ENCODE data around the gene LHFPL5.

Gene LHFPL5

DNA sequence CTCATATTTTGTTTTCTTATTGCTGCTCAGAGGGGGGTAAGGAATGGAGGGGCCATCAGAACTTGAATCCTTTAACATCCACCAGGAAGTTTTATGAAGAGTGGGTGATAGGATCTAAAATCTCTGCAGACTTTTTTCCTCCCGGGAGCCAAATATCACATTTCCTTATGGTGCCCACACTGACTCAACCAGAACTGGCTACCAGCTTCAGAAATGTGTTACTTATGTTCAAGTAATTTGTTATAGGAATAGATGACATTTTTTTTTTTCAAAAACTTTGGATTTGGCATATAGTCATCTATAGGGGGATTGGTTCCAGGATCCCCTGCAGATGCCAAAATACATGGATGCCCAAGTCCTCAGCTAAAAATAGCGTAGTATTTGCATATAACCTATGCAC, 18.4 kb downstream of the LHFPL5 start:
- no peak overlapping the region for H3K4me3 ChIP-seq (replicated peaks; ENCODE audit: insufficient read depth, low read length)
- H3K27me3 ChIP-seq (ENCODE audit: insufficient read depth, poor library complexity, severe bottlenecking) = no peaks in the 10 kb centered on the region
- H3K27ac ChIP-seq (replicated peaks) = no peak overlapping the region
- TF ChIP-seq GABPA (IDR thresholded peaks at IDR 0.05; ENCODE audit: low read depth) = no peak
- TF ChIP-seq, protein P1, sequence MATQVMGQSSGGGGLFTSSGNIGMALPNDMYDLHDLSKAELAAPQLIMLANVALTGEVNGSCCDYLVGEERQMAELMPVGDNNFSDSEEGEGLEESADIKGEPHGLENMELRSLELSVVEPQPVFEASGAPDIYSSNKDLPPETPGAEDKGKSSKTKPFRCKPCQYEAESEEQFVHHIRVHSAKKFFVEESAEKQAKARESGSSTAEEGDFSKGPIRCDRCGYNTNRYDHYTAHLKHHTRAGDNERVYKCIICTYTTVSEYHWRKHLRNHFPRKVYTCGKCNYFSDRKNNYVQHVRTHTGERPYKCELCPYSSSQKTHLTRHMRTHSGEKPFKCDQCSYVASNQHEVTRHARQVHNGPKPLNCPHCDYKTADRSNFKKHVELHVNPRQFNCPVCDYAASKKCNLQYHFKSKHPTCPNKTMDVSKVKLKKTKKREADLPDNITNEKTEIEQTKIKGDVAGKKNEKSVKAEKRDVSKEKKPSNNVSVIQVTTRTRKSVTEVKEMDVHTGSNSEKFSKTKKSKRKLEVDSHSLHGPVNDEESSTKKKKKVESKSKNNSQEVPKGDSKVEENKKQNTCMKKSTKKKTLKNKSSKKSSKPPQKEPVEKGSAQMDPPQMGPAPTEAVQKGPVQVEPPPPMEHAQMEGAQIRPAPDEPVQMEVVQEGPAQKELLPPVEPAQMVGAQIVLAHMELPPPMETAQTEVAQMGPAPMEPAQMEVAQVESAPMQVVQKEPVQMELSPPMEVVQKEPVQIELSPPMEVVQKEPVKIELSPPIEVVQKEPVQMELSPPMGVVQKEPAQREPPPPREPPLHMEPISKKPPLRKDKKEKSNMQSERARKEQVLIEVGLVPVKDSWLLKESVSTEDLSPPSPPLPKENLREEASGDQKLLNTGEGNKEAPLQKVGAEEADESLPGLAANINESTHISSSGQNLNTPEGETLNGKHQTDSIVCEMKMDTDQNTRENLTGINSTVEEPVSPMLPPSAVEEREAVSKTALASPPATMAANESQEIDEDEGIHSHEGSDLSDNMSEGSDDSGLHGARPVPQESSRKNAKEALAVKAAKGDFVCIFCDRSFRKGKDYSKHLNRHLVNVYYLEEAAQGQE (IDR thresholded peaks at IDR 0.05; ENCODE audit: insufficient replicate concordance, low read depth) = no peak
- DNase-seq (ENCODE audit: low read depth in 1 of 2, low spot score in 1 of 2) = no peak

DNA sequence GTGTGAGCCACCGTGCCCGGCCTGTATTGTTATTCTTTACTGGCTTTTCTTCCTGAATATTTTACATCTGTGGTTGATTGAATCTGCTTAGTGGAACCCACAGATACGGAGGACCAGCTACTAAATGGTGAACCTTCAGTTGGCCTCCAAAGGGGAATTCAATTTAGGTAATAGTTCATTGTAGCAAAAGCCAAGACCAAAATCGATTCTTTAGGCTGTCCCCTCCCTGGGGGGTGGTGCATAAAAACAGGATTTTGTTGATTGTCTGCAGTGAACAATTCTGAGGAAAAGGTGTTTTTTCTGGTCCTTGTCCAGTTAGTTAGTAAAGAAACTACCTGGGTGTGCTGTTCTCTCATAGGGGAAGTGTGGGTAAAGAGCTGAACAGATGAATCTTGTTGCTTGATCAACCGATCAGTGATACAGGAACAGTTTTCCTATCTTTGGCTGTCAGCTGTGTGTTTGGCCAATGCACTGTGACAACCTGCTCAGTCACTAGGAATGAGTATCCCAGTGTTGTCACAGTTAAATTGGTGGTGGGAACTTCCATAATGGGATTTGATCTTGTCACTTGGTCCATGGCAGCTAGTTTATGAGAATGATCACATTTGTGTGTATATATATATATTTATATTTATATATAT, 19.5 kb downstream of the LHFPL5 start:
- TF ChIP-seq, protein P1 (IDR thresholded peaks at IDR 0.05; ENCODE audit: insufficient replicate concordance, low read depth) = no peak
- TF ChIP-seq, protein P2, sequence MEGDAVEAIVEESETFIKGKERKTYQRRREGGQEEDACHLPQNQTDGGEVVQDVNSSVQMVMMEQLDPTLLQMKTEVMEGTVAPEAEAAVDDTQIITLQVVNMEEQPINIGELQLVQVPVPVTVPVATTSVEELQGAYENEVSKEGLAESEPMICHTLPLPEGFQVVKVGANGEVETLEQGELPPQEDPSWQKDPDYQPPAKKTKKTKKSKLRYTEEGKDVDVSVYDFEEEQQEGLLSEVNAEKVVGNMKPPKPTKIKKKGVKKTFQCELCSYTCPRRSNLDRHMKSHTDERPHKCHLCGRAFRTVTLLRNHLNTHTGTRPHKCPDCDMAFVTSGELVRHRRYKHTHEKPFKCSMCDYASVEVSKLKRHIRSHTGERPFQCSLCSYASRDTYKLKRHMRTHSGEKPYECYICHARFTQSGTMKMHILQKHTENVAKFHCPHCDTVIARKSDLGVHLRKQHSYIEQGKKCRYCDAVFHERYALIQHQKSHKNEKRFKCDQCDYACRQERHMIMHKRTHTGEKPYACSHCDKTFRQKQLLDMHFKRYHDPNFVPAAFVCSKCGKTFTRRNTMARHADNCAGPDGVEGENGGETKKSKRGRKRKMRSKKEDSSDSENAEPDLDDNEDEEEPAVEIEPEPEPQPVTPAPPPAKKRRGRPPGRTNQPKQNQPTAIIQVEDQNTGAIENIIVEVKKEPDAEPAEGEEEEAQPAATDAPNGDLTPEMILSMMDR (IDR thresholded peaks at IDR 0.05; ENCODE audit: insufficient read depth, low read length) = no peak
- Histone ChIP-seq H3K27me3 (ENCODE audit: insufficient read depth, poor library complexity, severe bottlenecking) (no peaks in the 10 kb centered on the region), H3K27ac (replicated peaks) (no peak overlapping the region), H3K4me3 (replicated peaks; ENCODE audit: insufficient read depth, low read length) (no peak overlapping the region)
- no peak for DNase-seq (ENCODE audit: low read depth in 1 of 2, low spot score in 1 of 2)

DNA sequence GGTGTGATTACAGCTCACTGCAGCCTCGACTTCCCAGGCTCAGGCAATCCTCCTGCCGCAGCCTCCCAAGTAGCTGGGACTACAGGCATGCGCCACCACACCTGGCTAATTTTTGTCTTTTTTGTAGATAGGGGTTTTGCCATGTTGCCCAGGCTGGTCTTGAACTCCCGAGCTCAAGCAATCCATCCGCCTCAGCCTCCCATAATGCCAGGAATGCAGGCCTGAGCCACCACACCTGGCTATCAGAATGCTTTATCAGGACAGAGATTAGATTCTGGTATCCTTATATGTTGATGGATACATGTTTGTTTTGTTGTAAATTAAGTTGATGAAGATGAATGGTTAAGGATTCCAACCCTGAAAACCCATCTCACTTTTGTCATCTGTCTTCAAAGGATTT, 24.2 kb downstream of the LHFPL5 start:
- DNase-seq (ENCODE audit: low read depth in 1 of 2, low spot score in 1 of 2) = no peak
- TF ChIP-seq SPI1 (IDR thresholded peaks at IDR 0.05; ENCODE audit: borderline replicate concordance, low read depth) (no peak), GABPA (IDR thresholded peaks at IDR 0.05; ENCODE audit: low read depth) (no peak), POLR2AphosphoS5 (IDR thresholded peaks at IDR 0.05; ENCODE audit: low read depth) (no peak)
- TF ChIP-seq, protein P1 (IDR thresholded peaks at IDR 0.05; ENCODE audit: insufficient replicate concordance, low read depth) = no peak
- TF ChIP-seq, protein P2 (IDR thresholded peaks at IDR 0.05; ENCODE audit: insufficient read depth, low read length) = no peak
- no peaks in the 10 kb centered on the region for H3K27me3 ChIP-seq (ENCODE audit: insufficient read depth, poor library complexity, severe bottlenecking)

More for the DNA sequence above, 24.2 kb downstream of the LHFPL5 start:
- Histone ChIP-seq H3K27ac (replicated peaks) (no peak overlapping the region), H3K4me3 (replicated peaks; ENCODE audit: insufficient read depth, low read length) (no peak overlapping the region)

Measured in HL-60 (cell line).